Suprapubic skin (tissue), 3 donors: Measurements from ENCODE around the gene CENPH.

Experiments
- CTCF ChIP-seq, 2 donors: fragments of 200-600 bp in 1 of 2; fragments of 450-650 bp in 1 of 2; sonication (generic) in 1 of 2; IDR thresholded peaks; one replicate each; pipeline ENCODE4 v1.5.1; 2016 to 2019; ENCODE audit warnings: antibody characterized with exemption in 2 of 2, mild to moderate bottlenecking in 1 of 2, moderate library complexity in 1 of 2
- EP300 ChIP-seq: sonication (generic); formaldehyde crosslinking; IDR thresholded peaks from one replicate; pipeline ENCODE4 v1.6.1; 2017; ENCODE audit warnings: antibody characterized with exemption
- POLR2A ChIP-seq, 2 donors: fragments of 450-650 bp; IDR thresholded peaks; one replicate each; pipeline ENCODE4 v1.6.1; 2017; ENCODE audit warnings: antibody characterized with exemption in 2 of 2, mild to moderate bottlenecking in 2 of 2, moderate library complexity in 2 of 2

DNA sequence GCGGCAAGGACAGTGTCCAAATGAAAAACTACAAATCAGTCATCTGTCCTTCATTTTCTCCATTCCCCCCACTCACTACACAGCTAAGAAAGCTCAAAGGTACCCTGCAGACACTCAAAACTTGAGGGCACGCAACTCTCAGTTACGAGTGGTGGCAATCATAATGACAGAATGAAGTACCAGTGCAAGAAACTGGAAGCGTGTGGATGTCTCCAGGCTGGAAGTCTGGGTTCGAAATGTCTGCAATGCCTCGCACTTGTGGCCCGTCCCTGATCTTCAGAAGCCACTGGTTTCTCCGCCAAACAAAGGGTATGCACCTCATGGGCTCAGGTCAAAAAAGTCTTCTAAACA lies 597 bp upstream of the CENPH start:
- TF ChIP-seq CTCF (IDR thresholded peaks at IDR 0.05) = no peak
- no peak for TF ChIP-seq POLR2A (IDR thresholded peaks at IDR 0.05)
- TF ChIP-seq EP300 = no peak
